NK-92 (cell line): Measurements from ENCODE around the gene ACOT11.
"Not testable (repeated sequence)": the region's sequence is repeated elsewhere in the genome, so short reads cannot be mapped to it uniquely, and the experiment has no call there.

ENCODE experiments used
- DNase-seq: peaks from one replicate; lab custom pipeline; 2025; ENCODE audit not compliant: unreplicated experiment; lab: John Stamatoyannopoulos, UW

ACOT11 gene

DNA sequence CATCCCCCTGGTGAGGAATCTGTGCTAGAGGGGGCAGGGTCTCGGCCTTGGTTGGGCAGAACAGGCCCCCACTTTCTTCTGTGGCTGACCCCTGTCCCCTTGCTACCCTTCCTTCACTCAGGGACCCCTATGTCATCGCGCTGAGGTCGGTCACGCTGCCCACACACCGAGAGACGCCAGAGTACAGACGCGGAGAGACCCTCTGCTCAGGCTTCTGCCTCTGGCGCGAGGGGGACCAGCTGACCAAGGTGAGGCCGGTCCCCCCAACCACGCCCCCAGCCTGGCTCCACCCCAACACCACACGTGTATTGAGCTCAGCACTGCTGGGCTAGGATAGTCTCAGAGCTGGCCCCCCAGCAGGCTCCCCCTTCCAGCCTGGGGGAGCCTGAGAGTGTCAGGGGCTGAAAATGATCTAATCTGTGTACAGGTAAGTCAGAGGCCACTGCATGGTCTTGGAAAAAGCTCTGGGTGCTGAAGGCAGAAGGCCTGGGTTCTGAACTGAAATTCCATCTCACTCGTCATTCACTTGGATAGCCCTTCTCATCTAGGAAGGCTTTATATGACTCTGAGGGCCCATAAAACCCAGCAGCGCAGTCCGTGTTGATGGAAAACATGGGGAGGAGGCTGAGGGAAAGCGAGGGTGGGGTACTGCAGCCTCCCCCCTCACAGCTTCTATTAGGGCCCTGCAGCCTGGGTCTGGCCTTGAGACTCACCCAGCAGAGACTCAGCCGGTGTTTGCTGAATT, 60.0 kb downstream of the ACOT11 start:
- no peak for DNase-seq

DNA sequence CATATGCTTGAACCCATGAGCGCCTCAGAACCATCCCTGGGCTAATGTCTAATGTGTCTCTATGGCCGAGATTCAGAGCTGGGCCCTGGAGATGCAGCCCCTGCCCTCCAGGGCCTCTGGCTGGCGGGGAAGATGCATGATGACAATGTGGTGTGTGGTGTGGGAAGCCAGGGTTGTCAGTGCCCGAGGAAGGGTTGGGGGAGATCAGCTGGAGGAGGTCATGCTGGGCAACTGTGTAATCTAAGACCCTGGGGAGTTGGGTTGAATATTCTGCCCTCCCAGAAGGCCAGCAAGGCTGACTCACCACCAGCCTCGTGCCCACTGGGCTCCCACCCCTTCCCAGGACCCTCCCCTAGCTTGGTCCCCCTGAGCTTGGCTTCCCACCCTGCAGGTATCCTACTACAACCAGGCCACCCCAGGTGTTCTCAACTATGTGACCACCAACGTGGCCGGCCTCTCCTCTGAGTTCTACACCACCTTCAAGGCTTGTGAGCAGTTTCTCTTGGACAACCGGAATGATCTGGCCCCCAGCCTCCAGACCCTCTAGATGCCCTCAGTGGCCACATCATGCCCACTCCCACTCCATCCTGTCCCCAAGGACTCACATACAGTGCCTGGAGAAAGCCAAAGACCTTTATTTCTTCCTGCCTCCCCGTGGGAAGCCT, 60.7 kb downstream of the ACOT11 start:
- DNase-seq, result no peak

GRCh38 chr1:54609301-54609921, 61.4 kb downstream of the ACOT11 start:
- no peak for DNase-seq

DNA sequence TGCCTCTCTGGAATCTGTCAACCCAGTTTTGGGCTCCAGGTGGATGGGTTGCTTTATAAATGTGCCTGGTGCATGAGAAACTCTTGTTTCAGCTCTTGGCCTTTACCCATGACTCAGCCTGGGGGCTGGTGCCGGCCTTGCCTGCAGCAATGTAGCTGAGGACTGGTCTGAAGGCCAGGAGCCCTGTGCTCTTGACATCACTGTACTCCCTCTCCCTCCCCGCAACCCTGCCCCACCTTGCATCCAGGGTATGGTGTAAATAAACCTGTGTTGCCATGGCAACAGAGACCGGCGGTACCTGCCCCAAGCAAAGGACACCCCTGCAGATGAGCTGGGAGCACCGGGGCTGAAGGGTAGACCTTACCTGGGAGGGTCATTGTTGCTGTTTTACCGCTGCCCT, 62.0 kb downstream of the ACOT11 start:
- no peak for DNase-seq

DNA sequence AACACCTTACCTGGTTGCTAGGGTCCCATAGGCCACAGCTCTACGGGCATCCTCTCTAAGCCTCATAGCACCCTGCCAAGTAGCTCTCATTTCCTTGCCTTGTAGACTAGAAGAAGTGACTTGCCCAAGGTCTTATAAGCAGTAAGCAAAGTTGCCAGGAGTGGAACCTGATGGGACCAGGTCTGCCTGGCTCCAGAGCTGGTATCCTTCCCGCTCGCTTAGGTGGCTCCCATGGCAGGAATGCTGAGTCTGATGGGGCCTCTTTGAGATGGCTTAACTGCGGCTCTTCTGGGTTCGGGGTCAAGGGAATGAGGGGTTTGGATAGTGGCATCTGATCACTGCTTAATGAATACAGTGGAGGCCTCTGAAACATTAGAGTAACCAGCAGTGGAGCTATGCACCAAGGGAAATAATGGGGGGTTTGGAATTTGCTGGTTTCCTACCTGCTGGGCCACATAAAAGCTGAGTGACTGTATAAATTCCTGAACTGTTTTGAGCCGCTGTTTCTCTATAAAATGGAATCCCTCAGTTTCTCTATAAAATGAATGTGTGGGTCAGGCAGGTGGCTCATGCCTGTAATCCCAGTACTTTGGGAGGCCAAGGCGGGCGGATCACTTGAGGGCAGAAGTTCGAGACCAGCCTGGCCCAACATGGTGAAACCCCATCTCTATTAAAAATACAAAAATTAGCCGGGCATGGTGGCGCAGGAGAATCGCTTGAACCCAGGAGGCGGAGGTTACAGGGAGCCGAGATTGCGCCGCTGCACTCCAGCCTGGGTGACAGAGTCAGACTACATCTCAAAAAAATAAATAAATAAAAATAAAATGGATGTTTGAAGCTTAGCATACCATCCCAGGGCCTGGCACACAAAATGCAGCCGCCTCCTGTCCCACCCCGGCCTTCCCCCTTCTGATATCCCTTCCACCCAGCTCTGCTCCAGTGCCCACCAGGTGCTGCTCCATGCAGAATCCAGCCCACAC, 62.9 kb downstream of the ACOT11 start:
- DNase-seq, result no peak

DNA sequence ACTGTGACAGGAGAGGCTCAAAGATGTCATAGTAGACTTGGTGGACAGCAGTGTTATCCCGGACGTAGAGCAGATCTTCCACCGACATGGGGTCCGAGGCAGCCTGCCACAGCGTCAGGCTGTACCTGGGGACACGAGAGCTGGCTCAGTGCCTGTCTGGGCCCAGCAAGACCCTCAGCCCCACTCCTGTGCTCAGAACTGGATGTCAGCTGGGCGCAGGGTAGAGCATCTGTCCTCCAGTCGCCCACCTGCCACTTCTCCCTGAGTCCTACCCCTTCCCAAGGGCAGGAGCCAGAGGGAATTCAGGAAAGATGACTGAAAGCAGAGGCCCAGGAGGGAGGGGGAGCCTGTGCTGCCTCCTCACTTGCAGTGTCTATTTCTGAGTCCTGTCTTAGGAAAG, 63.6 kb downstream of the ACOT11 start:
- DNase-seq, result no peak

GRCh38 chr1:54614024-54614423, 66.0 kb downstream of the ACOT11 start:
- no peak for DNase-seq

DNA sequence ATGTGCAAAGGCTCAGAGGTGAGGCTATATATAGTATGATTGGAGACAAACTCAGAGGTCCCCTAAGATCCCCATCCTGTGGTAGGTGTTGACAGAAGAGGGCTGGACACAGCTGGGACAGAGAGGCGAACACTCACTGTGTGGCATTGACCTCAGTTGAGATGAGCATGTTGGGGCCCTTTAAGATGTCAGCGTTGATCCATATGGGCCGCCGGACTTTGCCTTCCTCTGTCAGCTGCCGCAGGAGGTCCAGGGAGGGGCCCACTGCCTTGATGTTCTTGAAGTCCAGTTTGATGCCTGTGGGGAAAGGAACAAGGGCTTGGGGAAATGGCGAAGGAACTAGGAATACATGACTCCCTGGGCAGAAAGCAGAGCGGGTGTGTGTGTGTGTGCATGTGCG, 66.5 kb downstream of the ACOT11 start:
- no peak for DNase-seq

GRCh38 chr1:54615531-54616279, 67.7 kb downstream of the ACOT11 start:
- DNase-seq, result no peak

- DNase-seq, result no peak
Measured at GRCh38 chr1:54619749-54620148, 71.7 kb downstream of the ACOT11 start.

- DNase-seq, result no peak
Measured at GRCh38 chr1:54623216-54624007, 75.4 kb downstream of the ACOT11 start, which contains the start of gene FAM151A. FAM151A (minus strand) TSS chr1:54623525; CDS start chr1:54623395, 130 bp downstream.

DNA sequence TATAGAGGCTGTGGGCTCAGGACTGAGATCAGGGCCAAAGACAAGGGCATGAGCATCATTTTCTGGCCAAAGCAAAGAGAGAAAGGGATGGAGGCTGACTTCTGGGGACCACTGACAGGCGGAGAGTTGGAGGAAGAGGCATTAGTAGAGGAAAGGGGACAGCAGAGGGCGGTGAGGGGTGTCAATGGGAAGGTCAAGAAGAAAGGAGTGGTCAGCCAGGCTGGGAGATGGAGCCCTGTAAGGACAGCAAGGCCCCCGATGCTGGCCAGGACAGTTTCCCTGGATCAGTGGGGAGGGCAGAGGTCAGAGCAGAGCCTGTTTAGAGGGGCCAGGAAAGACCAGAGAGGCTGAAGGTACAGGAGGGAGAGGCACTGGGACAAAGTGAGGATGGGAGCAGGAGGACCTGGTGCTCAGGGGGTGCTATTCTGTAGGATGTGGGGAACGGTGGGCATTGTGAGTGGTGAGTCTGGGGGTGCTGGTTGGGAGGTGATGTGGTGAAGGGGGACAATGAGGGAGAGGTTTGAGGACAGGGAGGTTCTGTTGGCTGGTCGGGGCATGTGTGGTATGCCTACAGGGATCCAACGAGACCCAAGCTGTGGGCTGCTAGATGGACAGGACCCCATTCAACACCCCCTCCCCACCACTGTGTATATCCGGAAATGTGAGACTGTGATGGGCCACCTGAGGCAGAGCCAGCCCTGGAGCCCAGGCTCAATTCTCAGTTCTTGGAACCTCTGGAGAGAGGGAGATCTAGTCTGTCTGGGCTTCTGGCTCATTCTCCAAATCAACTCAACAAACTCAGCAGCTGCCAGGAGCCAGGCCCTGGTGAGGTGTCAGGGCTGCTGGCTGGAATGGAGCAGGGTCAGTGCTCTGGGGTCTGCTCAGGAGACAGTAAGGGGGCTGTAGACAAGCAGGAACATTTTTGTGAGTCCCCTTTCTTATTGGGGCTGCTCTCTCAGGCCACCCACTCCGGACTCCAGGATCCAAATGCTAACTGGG, 76.7 kb downstream of the ACOT11 start:
- no peak for DNase-seq

GRCh38 chr1:54627196-54627595, 79.2 kb downstream of the ACOT11 start:
- no peak for DNase-seq

DNA sequence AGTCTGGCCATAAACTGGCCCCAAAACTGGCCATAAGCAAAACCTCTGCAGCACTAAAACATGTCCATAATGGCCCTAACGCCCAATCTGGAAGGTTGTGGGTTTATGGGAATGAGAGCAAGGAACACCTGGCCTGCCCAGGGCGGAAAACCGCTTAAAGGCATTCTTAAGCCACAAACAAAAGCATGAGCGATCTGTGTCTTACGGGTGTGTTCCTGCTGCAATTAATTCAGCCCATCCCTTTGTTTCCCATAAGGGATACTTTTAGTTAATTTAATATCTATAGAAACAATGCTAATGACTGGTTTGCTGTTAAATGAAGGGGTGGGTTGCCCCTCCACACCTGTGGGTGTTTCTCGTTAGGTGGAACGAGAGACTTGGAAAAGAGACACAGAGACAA, 87.8 kb downstream of the ACOT11 start:
- not testable (repeated sequence) for DNase-seq

DNA sequence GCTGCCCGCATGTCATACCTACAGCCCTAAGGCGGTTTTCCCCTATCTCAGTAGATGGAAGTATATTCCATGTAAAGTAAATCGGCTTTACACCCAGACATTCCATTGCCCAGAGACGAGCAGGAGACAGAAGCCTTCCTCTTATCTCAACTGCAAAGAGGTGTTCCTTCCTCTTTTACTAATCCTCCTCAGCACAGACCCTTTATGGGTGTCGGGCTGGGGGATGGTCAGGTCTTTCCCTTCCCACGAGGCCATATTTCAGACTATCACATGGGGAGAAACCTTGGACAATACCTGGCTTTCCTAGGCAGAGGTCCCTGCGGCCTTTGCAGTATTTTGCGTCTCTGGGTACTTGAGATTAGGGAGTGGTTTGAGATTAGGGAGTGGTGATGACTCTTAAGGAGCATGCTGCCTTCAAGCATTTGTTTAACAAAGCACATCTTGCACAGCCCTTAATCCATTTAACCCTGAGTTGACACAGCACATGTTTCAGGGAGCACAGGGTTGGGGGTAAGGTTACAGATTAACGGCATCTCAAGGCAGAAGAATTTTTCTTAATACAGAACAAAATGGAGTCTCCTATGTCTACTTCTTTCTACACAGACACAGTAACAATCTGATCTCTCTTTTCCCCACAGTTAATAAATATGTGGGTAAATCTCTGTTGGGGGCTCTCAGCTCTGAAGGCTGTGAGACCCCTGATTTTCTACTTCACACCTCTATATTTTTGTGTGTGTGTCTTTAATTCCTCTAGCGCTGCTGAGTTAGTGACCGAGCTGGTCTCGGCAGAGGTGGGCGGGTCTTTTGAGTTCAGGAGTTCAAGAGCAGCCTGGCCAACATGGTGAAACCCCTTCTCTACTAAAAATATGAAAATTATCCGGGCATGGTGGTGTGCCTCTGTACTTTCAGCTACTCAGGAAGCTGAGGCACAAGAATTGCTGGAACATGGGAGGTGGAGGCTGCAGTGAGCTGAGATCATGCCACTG, 88.7 kb downstream of the ACOT11 start:
- DNase-seq, result not testable (repeated sequence)

DNA sequence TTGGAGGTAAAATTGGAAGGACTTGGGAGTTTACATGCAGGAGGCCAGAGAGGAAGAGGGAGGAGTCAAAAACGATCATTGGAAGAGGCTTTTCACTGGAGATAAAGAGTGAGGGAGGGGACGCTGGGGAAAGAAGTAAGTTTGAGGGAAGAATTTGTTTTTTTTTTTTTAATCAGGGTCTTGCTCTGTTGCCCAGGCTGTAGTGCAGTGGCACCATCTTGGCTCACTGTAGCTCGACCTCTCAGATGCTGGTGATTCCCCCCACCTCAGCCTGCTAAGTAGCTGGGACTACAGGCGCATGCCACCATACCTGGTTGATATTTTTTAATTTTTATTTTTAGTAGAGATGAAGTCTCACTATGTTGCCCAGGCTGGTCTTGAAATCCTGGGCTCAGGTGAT, 92.3 kb downstream of the ACOT11 start:
- no peak for DNase-seq
